Stimulated activated CD4-positive, alpha-beta T cell treated with anti-CD3 and anti-CD28 coated beads, Interleukin-15, amount 100 ng/mL, for 24 hours (primary cell): ENCODE results near the gene APOA1.
"Not testable (repeated sequence)": the region's sequence is repeated elsewhere in the genome, so short reads cannot be mapped to it uniquely, and the experiment has no call there.

Source experiments
- DNase-seq: peaks from one replicate; pipeline ENCODE4 v3.0.0-alpha.2; 2020

The APOA1 gene

DNA sequence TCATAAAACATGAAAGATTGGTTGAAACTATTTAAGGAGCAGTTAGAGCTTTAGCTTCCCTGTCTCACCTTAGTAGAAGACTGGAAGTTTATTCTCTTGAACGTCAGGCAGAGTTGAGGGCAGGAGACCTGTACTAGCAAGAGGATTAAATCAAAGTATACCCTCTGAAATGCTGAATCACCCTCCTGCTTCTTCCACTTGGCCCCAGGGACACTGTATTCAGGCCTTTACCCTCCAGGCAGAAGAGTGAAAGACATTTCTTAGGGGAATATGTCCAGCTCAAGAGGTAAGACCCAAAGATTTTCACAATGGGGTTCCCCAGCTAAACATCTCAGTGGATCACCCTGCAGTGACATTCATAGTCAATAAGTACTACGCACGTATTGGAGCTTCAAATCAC, 26.2 kb downstream of the APOA1 start:
- no peak for DNase-seq

DNA sequence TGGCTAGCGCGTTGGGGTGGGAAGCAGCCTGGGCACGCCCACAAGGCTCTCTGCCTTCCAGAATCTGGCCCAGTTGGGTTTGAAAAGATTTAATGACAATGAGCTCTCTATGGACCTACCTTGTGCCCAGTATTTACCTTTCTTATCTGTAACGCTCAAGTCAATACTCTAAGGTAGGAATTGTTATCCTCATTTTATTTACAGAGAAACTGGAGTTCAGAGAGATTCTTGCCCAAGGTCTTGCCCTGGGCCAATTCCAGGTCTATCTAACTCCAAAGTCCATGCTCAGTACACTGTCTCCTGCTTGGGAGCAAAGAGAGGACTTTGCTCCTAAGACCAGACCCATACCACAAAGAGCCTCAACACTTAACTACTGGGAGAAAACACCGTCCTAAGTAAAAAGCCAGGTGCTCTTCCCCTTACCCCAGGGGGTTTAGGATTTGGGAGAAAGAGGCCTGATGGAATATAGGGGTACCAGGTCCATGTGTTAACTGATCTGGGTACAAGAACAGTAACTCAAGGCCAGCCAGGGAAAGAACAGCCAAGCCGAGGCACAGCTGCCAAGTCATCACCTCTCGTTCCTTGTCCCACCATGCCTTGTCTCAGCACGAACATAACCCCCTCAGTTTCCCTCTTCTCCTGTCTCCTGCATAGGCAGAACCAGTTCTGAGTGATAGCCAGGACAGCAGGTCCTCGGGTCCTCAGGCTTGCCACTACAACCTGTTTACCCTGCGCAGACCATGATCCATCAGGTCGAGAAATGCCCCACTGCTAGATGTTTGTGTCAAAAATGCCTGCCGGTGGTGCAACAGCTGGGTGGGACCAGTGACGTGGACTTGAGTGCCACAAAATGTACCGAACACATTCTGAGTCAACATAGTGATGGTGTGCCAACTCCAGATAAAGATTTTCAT, 28.9 kb downstream of the APOA1 start:
- no peak for DNase-seq

- DNase-seq = no peak
Measured at GRCh38 chr11:116807601-116808261, 29.7 kb downstream of the APOA1 start.

DNA sequence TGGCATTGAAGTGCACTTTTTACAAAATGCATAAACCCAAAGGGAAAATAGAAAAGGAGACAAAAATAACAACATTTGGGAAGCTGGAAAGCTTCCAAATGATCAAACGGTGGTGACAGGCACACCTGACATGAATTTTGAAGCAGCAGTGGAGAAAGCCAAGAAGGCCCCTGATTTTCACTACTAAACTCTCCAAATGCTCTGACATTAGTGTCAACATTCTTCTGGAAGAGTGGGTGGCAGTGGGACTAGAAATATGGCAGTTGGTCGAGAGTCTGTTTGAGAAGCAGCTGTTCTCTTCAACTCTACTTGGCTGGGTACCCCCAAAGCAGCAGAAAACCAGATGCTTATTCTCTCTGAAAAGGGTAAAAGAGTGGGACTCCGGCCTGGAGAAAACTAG, 33.4 kb downstream of the APOA1 start:
- no peak for DNase-seq

- DNase-seq = not testable (repeated sequence)
Measured at GRCh38 chr11:116801662-116802061, 35.8 kb downstream of the APOA1 start.

GRCh38 chr11:116800610-116801009, 36.8 kb downstream of the APOA1 start:
- no peak for DNase-seq

DNA sequence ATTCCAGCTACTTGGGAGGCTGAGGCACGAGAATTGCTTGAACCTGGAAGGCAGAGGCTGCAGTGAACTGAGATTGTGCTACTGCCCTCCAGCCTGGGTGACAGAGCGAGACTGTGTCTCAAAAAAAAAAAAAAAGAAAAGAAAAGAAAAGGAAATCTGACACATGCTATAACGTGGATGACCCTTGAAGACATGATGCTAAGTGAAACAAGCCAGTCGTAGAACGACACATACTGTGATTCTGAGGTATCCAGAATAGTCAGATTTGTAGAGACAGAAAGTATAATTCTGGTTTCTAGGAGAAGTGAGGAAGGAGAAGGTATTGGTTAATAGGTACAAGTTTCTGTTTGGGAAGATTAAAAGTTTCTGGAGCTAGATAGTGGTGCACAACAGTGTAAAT, 39.1 kb downstream of the APOA1 start:
- DNase-seq = no peak

GRCh38 chr11:116797816-116798215, 39.6 kb downstream of the APOA1 start:
- no peak for DNase-seq

DNA sequence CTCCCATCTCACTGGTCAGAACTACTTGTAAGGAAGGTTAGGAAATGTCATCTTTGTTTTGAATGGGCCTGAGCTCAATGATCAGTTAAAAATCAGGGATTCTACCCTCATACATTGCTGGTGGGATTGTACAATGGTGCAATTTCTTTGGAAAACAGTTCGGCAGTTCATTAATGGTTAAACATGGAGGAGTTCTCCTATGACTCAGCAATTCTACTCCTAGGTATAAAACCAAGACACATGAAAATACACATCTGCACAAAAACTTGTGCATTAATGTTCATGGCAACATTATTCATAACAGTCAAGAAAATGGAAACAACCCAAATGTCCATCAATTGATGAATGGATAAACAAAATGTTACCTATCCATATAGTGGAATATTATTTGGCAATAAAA, 40.9 kb downstream of the APOA1 start:
- no peak for DNase-seq

DNA sequence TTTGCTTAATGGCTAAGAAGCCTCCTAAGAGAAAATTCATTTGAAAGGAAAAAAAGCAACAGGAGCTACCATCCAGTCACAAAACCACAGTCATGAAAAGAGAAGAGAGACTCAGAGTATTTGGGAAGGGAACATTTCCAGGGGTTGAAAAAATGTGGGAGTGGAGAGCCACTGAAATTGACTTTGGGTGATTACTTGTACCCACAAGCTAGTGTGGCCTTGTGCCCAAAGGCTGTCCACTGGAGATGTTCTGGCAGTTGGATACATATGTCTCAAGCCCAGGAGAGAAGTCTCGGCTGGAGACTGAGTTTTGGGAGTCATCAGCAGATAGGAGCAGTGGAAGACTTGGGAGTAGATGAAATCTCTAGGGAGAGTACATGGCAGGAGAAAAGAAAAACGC, 42.6 kb downstream of the APOA1 start:
- DNase-seq = no peak

DNA sequence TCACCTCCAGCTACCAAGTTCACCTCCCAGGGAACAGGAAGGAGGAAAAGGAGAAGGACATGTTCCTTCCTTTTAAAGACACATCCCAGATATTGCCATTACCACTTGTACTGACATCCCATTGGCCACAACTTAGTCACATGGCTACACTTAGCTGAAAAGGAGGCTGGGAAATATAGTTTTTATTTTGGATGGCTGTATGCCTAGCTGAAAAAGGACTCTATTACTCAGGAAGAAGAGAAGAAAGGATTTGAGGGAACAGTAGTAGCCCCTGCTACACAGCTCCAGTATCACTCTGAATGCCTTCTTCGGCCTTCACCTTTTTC, 43.7 kb downstream of the APOA1 start:
- DNase-seq = no peak

- no peak for DNase-seq
Measured at GRCh38 chr11:116792869-116793771, 44.3 kb downstream of the APOA1 start.

- no peak for DNase-seq
Measured at GRCh38 chr11:116792144-116792868, 45.1 kb downstream of the APOA1 start.

GRCh38 chr11:116791813-116792143, 45.6 kb downstream of the APOA1 start, which contains the start of gene APOA5:
APOA5 (minus strand) TSS chr11:116791879; CDS start chr11:116791860, 19 bp downstream.
- DNase-seq = no peak

DNA sequence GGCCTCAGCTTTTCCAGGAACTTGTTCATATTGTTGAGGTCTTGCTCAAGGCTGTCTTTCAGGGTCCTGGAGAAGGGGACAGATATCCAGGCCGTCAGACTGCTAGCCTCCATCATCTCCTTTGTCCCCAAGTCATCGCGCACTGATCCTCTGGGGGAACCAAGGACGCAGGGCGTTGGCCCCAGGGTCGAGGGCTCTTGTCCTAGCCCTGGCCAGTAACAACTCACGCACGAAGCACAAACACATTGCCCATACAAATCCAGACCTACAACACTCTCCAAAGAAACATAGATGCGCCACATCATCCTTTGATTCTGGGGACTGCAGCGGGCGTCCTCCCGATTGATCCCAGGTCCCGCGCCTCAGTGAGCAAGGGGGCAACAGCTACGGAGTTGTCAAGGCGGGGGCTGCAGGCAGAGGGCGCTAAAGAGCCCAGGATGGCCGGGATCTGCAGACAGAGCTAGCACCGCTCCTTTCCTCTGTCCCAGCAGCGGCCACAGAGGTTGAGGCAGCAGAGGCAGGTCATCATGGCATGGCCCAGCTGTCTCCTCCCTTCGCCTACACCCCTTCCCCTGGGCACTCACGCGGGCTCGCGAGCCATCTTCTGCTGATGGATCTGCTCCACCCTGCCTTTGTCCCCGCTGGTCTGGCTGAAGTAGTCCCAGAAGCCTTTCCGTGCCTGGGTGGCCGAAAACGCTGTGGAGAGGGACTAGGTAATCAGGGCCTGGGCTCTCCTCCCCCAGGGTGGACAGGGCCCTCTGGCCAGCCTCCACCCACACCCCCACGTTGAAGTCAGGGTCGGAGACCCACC, 46.2 kb downstream of the APOA1 start:
- peak; percentile 84 for DNase-seq

DNA sequence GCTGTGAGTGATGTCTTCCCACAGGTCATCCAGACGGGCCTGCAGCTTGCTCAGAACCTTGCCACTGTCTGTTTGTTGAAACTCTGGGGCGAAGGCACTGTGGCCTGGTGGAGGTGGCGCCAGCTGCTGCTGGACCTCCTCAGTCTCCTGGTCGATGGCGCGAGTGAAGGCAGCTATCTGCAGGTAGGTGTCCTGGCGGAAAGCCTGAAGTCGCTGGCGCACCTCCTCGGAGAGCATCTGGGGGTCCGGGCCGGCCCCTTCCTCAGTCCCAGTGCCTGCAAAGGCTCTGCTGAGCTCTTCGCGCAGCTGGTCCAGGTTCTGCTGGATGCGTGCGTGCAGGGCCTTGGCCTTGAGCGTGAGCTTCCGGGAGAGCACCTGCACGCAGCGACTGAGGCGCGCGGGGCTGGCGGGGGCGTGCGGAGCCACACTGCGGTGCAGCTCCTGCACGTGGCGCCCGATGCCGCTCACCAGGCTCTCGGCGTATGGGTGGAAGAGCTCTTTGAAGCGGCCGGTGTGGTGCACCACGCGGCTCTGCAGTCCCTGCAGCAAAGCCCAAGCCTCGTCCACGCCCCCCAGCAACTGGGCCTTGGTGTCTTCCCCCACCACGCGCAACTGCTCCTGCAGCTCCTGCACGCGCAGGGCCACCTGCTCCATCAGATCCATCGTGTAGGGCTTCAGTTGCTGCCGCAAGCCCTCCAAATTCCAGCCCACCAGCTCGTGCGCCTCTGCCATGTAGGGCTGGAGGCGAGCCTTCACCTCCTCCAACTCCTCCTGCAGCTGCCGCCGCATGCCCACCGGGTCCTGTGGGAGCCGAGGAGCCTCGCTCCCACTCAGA, 47.0 kb downstream of the APOA1 start:
- no peak for DNase-seq

DNA sequence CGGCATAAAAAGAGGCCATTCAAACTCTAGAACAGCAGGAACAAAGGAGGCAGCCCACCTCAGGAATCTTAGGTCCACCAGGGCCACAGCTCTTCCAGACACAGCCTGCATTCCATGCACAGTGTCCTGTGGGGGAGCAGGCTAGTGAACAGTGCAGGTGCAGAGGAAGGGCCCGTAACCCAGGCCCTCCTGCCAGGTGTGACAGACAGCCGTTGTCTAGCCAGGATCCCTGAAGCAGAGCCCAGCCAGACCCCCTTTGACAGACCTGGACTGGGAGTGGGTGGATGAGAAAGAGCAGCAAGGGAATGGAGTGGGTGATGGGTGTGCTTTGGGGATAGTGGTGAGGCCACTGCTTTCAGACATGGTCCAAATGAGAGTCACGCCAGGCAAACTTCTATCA, 48.4 kb downstream of the APOA1 start:
- no peak for DNase-seq

- no peak for DNase-seq
Measured at GRCh38 chr11:116788534-116788933, 48.9 kb downstream of the APOA1 start.

- peak; percentile 92 for DNase-seq
Measured at GRCh38 chr11:116787786-116788486, 49.5 kb downstream of the APOA1 start, which contains the start of gene ZPR1. ZPR1 (minus strand) TSS chr11:116788023; CDS start chr11:116787990, 33 bp downstream.

DNA sequence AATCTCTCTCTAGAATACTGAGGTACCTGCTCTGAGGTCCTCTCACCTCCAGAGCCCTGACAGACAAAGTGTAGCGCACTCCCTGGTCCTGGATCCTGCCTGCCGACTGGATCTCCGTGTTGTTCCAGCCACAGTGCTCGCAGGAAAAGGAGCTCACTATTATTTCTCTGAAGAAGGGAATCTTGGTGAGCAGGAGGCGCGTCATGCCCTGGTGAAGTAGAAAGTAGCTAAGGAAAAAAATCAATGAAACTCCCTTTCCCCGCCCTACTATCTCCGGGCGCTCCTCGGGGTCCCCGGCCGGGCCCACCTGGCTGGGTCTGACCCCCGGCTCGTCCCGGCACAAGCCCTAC, 50.0 kb downstream of the APOA1 start:
- no peak for DNase-seq
